B cell (primary cell): ENCODE results near the gene TULP3. TPM values are rescaled to one million over a fixed set of nuclear protein-coding genes. Genes with fewer than 3 reads are reported as not detected.

Experiments
- ATAC-seq: fragments of 200-7000 bp; cut with Tn5 transposase; one replicate; pipeline ENCODE4 v1.10.0; 2021; ENCODE audit warnings: low read depth, mild to moderate bottlenecking, moderate number of reproducible peaks, moderate library complexity
- CTCF ChIA-PET: fragments of 350-600 bp; sonication (Branson Sonifier 250); formaldehyde crosslinking; loops from one replicate; lab custom pipeline; 2021; ENCODE audit warnings: antibody characterized with exemption, inconsistent platforms; lab: Charles Lee
- POLR2A ChIA-PET: fragments of 350-600 bp; sonication (Branson Sonifier 250); formaldehyde crosslinking; loops from one replicate; lab custom pipeline; 2021; ENCODE audit warnings: antibody characterized with exemption; lab: Charles Lee
- DNase-seq: peaks from one replicate; pipeline ENCODE4 v3.0.0; 2013
- H2AFZ ChIP-seq: 2 replicates; pipeline ENCODE4 v1.6.1; 2012; ENCODE audit warnings: mild to moderate bottlenecking, low read depth, low read length; ENCODE audit not compliant: insufficient read depth, poor library complexity, severe bottlenecking
- H3K27ac ChIP-seq, 2 donors: 1 replicate in 1 of 2; 2 replicates in 1 of 2; pipeline ENCODE4 v1.5.1; 2012 to 2013; ENCODE audit warnings: low read length in 2 of 2, mild to moderate bottlenecking in 2 of 2, moderate library complexity in 1 of 2
- H3K27me3 ChIP-seq, 4 experiments: fragments of 200-600 bp in 1 of 4; sonication (generic) in 1 of 4; replicated peaks in 1 of 4; 1 replicate in 2 of 4; 2 replicates in 2 of 4; pipeline versions ENCODE4 v1.6.1 to v1.7.0; 2013 to 2016; ENCODE audit warnings: low read length in 3 of 4, mild to moderate bottlenecking in 2 of 4, mixed read lengths in 1 of 4, moderate library complexity in 1 of 4; ENCODE audit not compliant: insufficient read depth in 4 of 4, control insufficient read depth in 3 of 4; ENCODE audit errors: control extremely low read depth in 1 of 4
- H3K36me3 ChIP-seq, 2 experiments: replicated peaks in 1 of 2; 1 replicate in 1 of 2; 2 replicates in 1 of 2; pipeline versions ENCODE4 v1.6.1 to v1.7.1; 2013; ENCODE audit warnings: low read length in 1 of 2; ENCODE audit not compliant: insufficient read depth in 2 of 2, control insufficient read depth in 1 of 2; ENCODE audit errors: control extremely low read depth in 1 of 2, extremely low read depth in 1 of 2
- H3K4me1 ChIP-seq, 2 donors: fragments of 200-600 bp in 1 of 2; sonication (generic) in 1 of 2; 1 replicate in 1 of 2; 2 replicates in 1 of 2; pipeline versions ENCODE4 v1.5.1 to v1.6.1; 2013 to 2017; ENCODE audit warnings: low read length in 2 of 2; ENCODE audit not compliant: control insufficient read depth in 2 of 2, insufficient read depth in 2 of 2
- H3K4me2 ChIP-seq: replicated peaks from 2 replicates; pipeline ENCODE3; 2012; ENCODE audit warnings: mild to moderate bottlenecking, low read depth, low read length; ENCODE audit not compliant: poor library complexity, severe bottlenecking
- H3K4me3 ChIP-seq, 5 experiments: fragments of 200-600 bp in 1 of 5; sonication (generic) in 1 of 5; 1 replicate in 3 of 5; 2 replicates in 2 of 5; pipeline versions ENCODE4 v1.5.1 to v1.7.0; 2011 to 2016; ENCODE audit warnings: low read length in 4 of 5, mild to moderate bottlenecking in 4 of 5, low read depth in 2 of 5, control low read depth in 1 of 5, moderate library complexity in 1 of 5; ENCODE audit not compliant: insufficient read depth in 1 of 5; ENCODE audit errors: control extremely low read depth in 1 of 5, extremely low read depth in 1 of 5
- H3K79me2 ChIP-seq: fragments of 200-600 bp; sonication (generic); one replicate; pipeline ENCODE4 v1.6.0; 2016; ENCODE audit warnings: low read length; ENCODE audit not compliant: control insufficient read depth, insufficient read depth
- H3K9ac ChIP-seq: fragments of 200-600 bp; sonication (generic); 2 replicates; pipeline ENCODE4 v1.6.1; 2017; ENCODE audit warnings: mild to moderate bottlenecking, low read length, moderate library complexity
- H3K9me3 ChIP-seq, 3 donors: one replicate each; pipeline versions ENCODE4 v1.6.1 to v1.7.1; 2013; ENCODE audit warnings: low read length in 2 of 3; ENCODE audit not compliant: control insufficient read depth in 2 of 3, insufficient read depth in 1 of 3; ENCODE audit errors: control extremely low read depth in 1 of 3
- H4K20me1 ChIP-seq: 2 replicates; pipeline ENCODE4 v1.6.0; 2012; ENCODE audit warnings: mild to moderate bottlenecking, low read length; ENCODE audit not compliant: insufficient read depth, control insufficient read depth, poor library complexity, severe bottlenecking
- H3K27ac Mint-ChIP-seq: one replicate; pipeline ENCODE4 v1.8.0; 2021; ENCODE audit warnings: mixed read lengths
- H3K27me3 Mint-ChIP-seq: one replicate; pipeline ENCODE4 v1.8.0; 2021; ENCODE audit warnings: mixed read lengths
- H3K4me1 Mint-ChIP-seq: one replicate; pipeline ENCODE4 v1.8.0; 2021; ENCODE audit warnings: mixed read lengths
- H3K4me3 Mint-ChIP-seq: one replicate; pipeline ENCODE4 v1.8.0; 2021; ENCODE audit warnings: mixed read lengths
- H3K9me3 Mint-ChIP-seq: one replicate; pipeline ENCODE4 v1.8.0; 2022; ENCODE audit warnings: mixed read lengths; ENCODE audit not compliant: insufficient read depth
- EZH2 ChIP-seq: IDR thresholded peaks from 2 replicates; pipeline ENCODE4 v1.6.1; 2012; ENCODE audit warnings: borderline replicate concordance, low read depth, mild to moderate bottlenecking, moderate library complexity, low read length; ENCODE audit not compliant: insufficient read depth, poor library complexity, severe bottlenecking
- WGBS: methylation state at CpG from one replicate; pipeline ENCODE4 v1.1.5; 2013; ENCODE audit warnings: missing lambda C conversion rate; ENCODE audit not compliant: insufficient coverage; 5-methylcytosine and 5-hydroxymethylcytosine counted together
- intact Hi-C: fragments of 100-400 bp; cut with micrococcal nuclease; formaldehyde crosslinking; loops from one replicate; pipeline ENCODE4 v1.10.0; 2022
- polyA plus RNA-seq: library from polyadenylated mRNA; depleted of rRNA; stranded (reverse); fragments of >200 nt; gene quantifications from 2 replicates; pipeline ENCODE4 v1.2.3, GENCODE V29; 2012
- total RNA-seq, 2 donors: library from RNA; stranded (reverse); fragments of 120-200 nt in 1 of 2; gene quantifications; 1 replicate in 1 of 2; 2 replicates in 1 of 2; pipeline versions ENCODE4 v1.2.3 to v1.2.4, GENCODE V29; 2013 to 2022
- TF ChIP-seq, protein P1 (sequence below): fragments of 200-600 bp; IDR thresholded peaks from one replicate; pipeline ENCODE4 v1.8.0; 2022; ENCODE audit warnings: antibody characterized with exemption, mild to moderate bottlenecking

The TULP3 gene
- total and polyA plus RNA-seq, 2 donors (not counting 1 experiment from before 2014, with no cell fraction given): 8.3 to 9.2 TPM

- ChIA-PET POLR2A (no interaction called here), CTCF (interaction anchor here (0.8 kb wide), 1 partner anchor 10 kb away, joined by 3 read pairs; no protein-coding TSS in a partner anchor)
- Mint-ChIP-seq H3K4me3 (no peak overlapping the region), H3K4me1 (peaks cover 15% of the 10 kb centered on the region), H3K27ac (no peak overlapping the region), H3K9me3 (no peaks in the 10 kb centered on the region), H3K27me3 (no peaks in the 10 kb centered on the region)
- Histone ChIP-seq H3K4me3 (no peak overlapping the region), H3K9me3 (no peaks in the 10 kb centered on the region), H3K79me2 (peaks cover 21% of the 10 kb centered on the region), H3K27ac (no peak overlapping the region), H2AFZ (no peak overlapping the region), H3K4me2 (no peak overlapping the region), H4K20me1 (no peaks in the 10 kb centered on the region), H3K27me3 (no peaks in the 10 kb centered on the region), H3K36me3 (no peaks in the 10 kb centered on the region), H3K4me1 (peaks cover 5 to 10% of the 10 kb centered on the region in 2 donors), H3K9ac (no peak overlapping the region)
- ATAC-seq: no peak
- TF ChIP-seq, protein P1, sequence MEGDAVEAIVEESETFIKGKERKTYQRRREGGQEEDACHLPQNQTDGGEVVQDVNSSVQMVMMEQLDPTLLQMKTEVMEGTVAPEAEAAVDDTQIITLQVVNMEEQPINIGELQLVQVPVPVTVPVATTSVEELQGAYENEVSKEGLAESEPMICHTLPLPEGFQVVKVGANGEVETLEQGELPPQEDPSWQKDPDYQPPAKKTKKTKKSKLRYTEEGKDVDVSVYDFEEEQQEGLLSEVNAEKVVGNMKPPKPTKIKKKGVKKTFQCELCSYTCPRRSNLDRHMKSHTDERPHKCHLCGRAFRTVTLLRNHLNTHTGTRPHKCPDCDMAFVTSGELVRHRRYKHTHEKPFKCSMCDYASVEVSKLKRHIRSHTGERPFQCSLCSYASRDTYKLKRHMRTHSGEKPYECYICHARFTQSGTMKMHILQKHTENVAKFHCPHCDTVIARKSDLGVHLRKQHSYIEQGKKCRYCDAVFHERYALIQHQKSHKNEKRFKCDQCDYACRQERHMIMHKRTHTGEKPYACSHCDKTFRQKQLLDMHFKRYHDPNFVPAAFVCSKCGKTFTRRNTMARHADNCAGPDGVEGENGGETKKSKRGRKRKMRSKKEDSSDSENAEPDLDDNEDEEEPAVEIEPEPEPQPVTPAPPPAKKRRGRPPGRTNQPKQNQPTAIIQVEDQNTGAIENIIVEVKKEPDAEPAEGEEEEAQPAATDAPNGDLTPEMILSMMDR: no peak
- no peak for TF ChIP-seq EZH2
- 40% methylated on average over 1 of the region's 2 CpGs for WGBS
- DNase-seq: no peak
- intact Hi-C loops: no loop called here
Observed at GRCh38 chr12:2895051-2895451, 4.4 kb downstream of the TULP3 start.

DNA sequence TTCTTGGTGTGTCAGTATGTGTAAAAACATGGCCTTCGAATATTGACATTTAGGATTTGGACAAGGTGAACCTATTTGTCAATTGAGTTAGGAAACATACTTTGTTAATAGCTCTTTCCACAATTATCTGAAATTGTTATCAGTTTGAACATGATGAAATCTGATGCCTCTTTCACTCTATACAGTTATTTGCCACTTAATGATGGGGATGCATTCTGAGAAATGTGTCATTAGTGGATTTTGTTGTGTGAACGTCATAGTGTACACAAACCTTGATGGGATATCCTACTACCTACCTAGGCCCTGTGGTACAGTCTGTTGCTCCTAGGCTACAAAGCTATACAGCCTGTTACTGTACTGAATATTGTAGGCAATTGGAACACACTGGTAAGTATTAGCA lies 4.8 kb downstream of the TULP3 start:
- intact Hi-C loops: no loop called here
- H3K4me1 Mint-ChIP-seq: peaks cover 10% of the 10 kb centered on the region
- H2AFZ ChIP-seq: no peak overlapping the region
- ChIA-PET CTCF (interaction anchor here (0.8 kb wide), 1 partner anchor 10 kb away, joined by 3 read pairs; no protein-coding TSS in a partner anchor), POLR2A (no interaction called here)
- no CpG with 5 or more reads among the region's 2 CpGs for WGBS
- H3K27me3 Mint-ChIP-seq: no peaks in the 10 kb centered on the region
- no peak overlapping the region for H3K27ac Mint-ChIP-seq
- H3K27ac ChIP-seq: no peak overlapping the region
- H3K9me3 ChIP-seq: no peaks in the 10 kb centered on the region
- DNase-seq (no peak), ATAC-seq (no peak)
- H4K20me1 ChIP-seq: no peaks in the 10 kb centered on the region
- H3K9me3 Mint-ChIP-seq: no peaks in the 10 kb centered on the region
- no peak overlapping the region for H3K4me3 Mint-ChIP-seq
- H3K4me1 ChIP-seq: peaks cover 5 to 6% of the 10 kb centered on the region in 2 donors
- no peak overlapping the region for H3K4me2 ChIP-seq
- no peak overlapping the region for H3K9ac ChIP-seq
- no peak for TF ChIP-seq EZH2
- TF ChIP-seq, protein P1: no peak
- no peaks in the 10 kb centered on the region for H3K27me3 ChIP-seq
- peaks cover 21% of the 10 kb centered on the region for H3K79me2 ChIP-seq
- no peak overlapping the region for H3K4me3 ChIP-seq
- no peaks in the 10 kb centered on the region for H3K36me3 ChIP-seq
